ENCODE measurements around the gene SLC22A13.
A peak's percentile ranks its signal among the peaks of the same experiment; 100 is the strongest.

Gene SLC22A13

DNA sequence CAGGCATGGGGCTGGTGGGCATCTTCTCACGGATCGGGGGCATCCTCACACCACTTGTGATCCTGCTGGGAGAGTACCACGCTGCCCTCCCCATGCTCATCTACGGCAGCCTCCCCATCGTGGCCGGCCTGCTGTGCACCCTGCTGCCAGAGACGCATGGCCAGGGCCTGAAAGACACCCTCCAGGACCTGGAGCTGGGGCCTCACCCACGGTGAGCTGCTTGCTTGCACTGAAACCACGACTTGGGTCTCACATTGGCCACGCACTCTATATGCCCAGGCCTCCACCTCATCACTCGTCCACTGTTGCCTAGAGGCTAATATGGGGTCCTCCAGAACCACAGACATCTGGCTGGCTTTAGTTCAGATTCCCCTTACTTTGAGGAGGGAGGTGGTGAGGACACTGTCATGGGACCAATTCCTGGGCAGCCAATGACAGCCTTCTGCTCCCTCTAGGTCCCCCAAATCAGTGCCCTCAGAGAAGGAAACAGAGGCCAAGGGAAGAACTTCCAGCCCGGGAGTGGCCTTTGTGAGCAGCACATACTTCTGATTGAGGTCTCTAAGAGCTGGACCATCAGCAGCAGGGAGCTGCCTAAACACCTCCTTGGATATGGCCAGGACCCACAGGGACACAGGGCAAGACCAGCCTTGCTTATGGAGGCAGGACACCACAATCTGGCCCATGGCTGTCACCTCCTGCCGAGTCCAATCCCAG, 11.5 kb downstream of the SLC22A13 start:
- Histone ChIP-seq H3K4me3 (ENCODE audit: low read depth, low read length) (peak overlapping the region; percentile 49), H3K14ac (ENCODE audit: low read length) (no peak overlapping the region), H3K4ac (ENCODE audit: low read depth, low read length) (no peak overlapping the region), H3K4me1 (ENCODE audit: control insufficient read depth in 1 of 2, insufficient read depth in 2 of 2, low read length in 2 of 2) (no peaks in the 10 kb centered on the region), H2BK12ac (ENCODE audit: low read length) (no peak overlapping the region), H3K79me1 (ENCODE audit: low read length) (no peaks in the 10 kb centered on the region), H3K79me2 (ENCODE audit: control insufficient read depth, insufficient read depth, low read length, poor library complexity) (no peaks in the 10 kb centered on the region), H3K36me3 (ENCODE audit: control insufficient read depth in 1 of 2, insufficient read depth in 2 of 2, low read length in 2 of 2) (peaks cover 0 to 17% of the 10 kb centered on the region in 2 experiments), H3K9me3 (ENCODE audit: insufficient read depth, low read depth, low read length) (peaks cover 3% of the 10 kb centered on the region), H4K12ac (ENCODE audit: low read depth, low read length) (no peak overlapping the region), H3K18ac (ENCODE audit: low read length) (no peak overlapping the region), H4K8ac (ENCODE audit: low read depth, low read length) (no peak overlapping the region), H3K9ac (ENCODE audit: low read length) (no peak overlapping the region), H3K27ac (ENCODE audit: low read depth, low read length) (no peak overlapping the region), H3K4me2 (ENCODE audit: low read length) (no peak overlapping the region), H2AFZ (ENCODE audit: insufficient read depth, low read length, poor library complexity) (no peak overlapping the region), H2AK5ac (ENCODE audit: low read length) (no peak overlapping the region), H4K91ac (ENCODE audit: low read depth, low read length) (no peak overlapping the region), H2BK120ac (ENCODE audit: insufficient read depth, low read length, poor library complexity) (no peak overlapping the region), H3K23ac (ENCODE audit: low read length) (no peak overlapping the region), H3K27me3 (ENCODE audit: insufficient read depth, low read length) (no peaks in the 10 kb centered on the region), H2BK5ac (ENCODE audit: low read depth, low read length, poor library complexity) (no peak overlapping the region)
- no CpG with 5 or more reads among the region's 13 CpGs for WGBS (ENCODE audit: extremely low coverage, insufficient coverage, insufficient read length)
- DNase-seq: no peak

DNA sequence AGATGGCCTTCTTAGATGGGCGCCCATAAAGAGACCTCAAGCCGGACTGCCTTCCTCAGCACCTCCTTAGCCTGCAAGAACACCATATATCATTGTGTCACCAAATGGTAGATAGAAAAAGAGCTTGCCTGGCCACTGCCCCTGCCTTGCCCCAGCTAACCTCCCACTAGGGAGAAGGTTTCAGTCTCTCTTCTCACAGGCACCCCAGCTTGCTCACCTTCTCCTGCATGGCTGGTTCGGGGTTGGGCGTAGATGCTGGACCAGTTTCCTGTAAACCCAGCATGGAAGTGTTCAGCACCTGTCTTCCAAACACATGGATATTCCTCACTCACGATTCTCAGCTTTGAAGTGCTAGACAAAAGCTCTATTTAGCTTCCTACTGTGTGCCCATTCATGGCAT, 13.2 kb downstream of the SLC22A13 start:
- H2AK5ac ChIP-seq (ENCODE audit: low read length): no peak overlapping the region
- H2AFZ ChIP-seq (ENCODE audit: insufficient read depth, low read length, poor library complexity): no peak overlapping the region
- peaks cover 0 to 17% of the 10 kb centered on the region in 2 experiments for H3K36me3 ChIP-seq (ENCODE audit: control insufficient read depth in 1 of 2, insufficient read depth in 2 of 2, low read length in 2 of 2)
- H4K91ac ChIP-seq (ENCODE audit: low read depth, low read length): no peak overlapping the region
- no peak overlapping the region for H4K8ac ChIP-seq (ENCODE audit: low read depth, low read length)
- H3K4me3 ChIP-seq (ENCODE audit: low read depth, low read length): no peak overlapping the region
- no peak overlapping the region for H4K12ac ChIP-seq (ENCODE audit: low read depth, low read length)
- no CpG with 5 or more reads among the region's 5 CpGs for WGBS (ENCODE audit: extremely low coverage, insufficient coverage, insufficient read length)
- no peak overlapping the region for H3K4me2 ChIP-seq (ENCODE audit: low read length)
- no peaks in the 10 kb centered on the region for H3K79me1 ChIP-seq (ENCODE audit: low read length)
- H3K27me3 ChIP-seq (ENCODE audit: insufficient read depth, low read length): no peaks in the 10 kb centered on the region
- no peak overlapping the region for H3K14ac ChIP-seq (ENCODE audit: low read length)
- H3K9ac ChIP-seq (ENCODE audit: low read length): no peak overlapping the region
- H3K9me3 ChIP-seq (ENCODE audit: insufficient read depth, low read depth, low read length): peaks cover 3% of the 10 kb centered on the region
- no peak overlapping the region for H3K23ac ChIP-seq (ENCODE audit: low read length)
- no peaks in the 10 kb centered on the region for H3K79me2 ChIP-seq (ENCODE audit: control insufficient read depth, insufficient read depth, low read length, poor library complexity)
- no peak for DNase-seq
- no peak overlapping the region for H2BK5ac ChIP-seq (ENCODE audit: low read depth, low read length, poor library complexity)
- no peak overlapping the region for H3K4ac ChIP-seq (ENCODE audit: low read depth, low read length)
- H2BK12ac ChIP-seq (ENCODE audit: low read length): no peak overlapping the region
- no peaks in the 10 kb centered on the region for H3K4me1 ChIP-seq (ENCODE audit: control insufficient read depth in 1 of 2, insufficient read depth in 2 of 2, low read length in 2 of 2)
- H3K27ac ChIP-seq (ENCODE audit: low read depth, low read length): no peak overlapping the region
- no peak overlapping the region for H2BK120ac ChIP-seq (ENCODE audit: insufficient read depth, low read length, poor library complexity)
- H3K18ac ChIP-seq (ENCODE audit: low read length): no peak overlapping the region

DNA sequence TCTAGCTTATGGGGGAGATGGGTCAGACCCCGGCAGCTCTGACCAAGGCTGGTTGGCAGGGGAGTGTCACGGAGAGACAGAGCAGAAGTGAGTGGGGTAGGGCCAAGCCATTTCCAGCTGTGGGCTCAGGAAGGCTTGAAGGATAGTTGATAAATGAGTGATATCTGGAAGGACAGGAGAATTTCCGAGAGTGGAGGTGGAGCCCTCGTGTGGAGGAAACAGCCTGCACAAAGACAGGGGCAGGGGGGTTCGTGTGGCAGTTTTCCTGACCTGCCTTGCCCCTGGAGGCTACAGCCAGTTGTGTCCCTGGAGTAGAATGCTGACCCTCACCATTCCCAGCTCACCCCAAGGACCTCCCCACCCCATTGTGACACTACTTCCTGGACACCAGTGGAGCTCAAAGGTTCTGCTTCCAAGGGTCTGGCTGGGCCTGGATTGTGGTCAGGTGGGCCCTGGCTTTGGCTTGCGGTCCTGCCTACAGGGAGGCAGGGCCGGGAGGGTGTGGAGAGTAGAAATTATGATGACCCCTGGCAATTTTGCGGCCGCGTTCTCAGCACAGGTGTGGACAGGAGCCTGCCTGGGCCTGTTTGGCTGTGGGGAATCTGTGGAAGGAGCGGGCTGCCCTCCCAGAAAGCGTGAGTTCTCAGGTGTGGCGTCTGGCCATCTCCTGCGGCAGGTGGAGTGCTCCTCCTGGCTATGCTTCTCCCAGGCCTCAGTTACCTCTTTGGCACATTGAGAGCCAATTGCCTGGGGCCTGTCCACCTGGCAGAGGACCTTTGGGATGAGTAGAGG, 16.5 kb downstream of the SLC22A13 start, which contains the start of gene SLC22A14:
Gene SLC22A14, plus strand, starts transcription at position 400 of the 792 bp plus-strand sequence. CDS start 23,733 bp downstream, outside the sequence.
- Histone ChIP-seq H3K4ac (ENCODE audit: low read depth, low read length) (no peak within 1 kb of the TSS), H2AK5ac (ENCODE audit: low read length) (no peak within 1 kb of the TSS), H4K8ac (ENCODE audit: low read depth, low read length) (no peak within 1 kb of the TSS), H3K23ac (ENCODE audit: low read length) (no peak within 1 kb of the TSS), H3K36me3 (ENCODE audit: control insufficient read depth in 1 of 2, insufficient read depth in 2 of 2, low read length in 2 of 2) (peaks cover 0 to 7% of the 10 kb centered on the region in 2 experiments), H2BK5ac (ENCODE audit: low read depth, low read length, poor library complexity) (no peak within 1 kb of the TSS), H3K9me3 (ENCODE audit: insufficient read depth, low read depth, low read length) (peaks cover 3% of the 10 kb centered on the region), H3K4me3 (ENCODE audit: low read depth, low read length) (no peak within 1 kb of the TSS), H3K4me2 (ENCODE audit: low read length) (no peak within 1 kb of the TSS), H3K4me1 (ENCODE audit: control insufficient read depth in 1 of 2, insufficient read depth in 2 of 2, low read length in 2 of 2) (no peaks in the 10 kb centered on the region), H4K12ac (ENCODE audit: low read depth, low read length) (no peak within 1 kb of the TSS), H2BK120ac (ENCODE audit: insufficient read depth, low read length, poor library complexity) (no peak within 1 kb of the TSS), H3K9ac (ENCODE audit: low read length) (no peak within 1 kb of the TSS), H3K79me1 (ENCODE audit: low read length) (no peaks in the 10 kb centered on the region), H3K18ac (ENCODE audit: low read length) (no peak within 1 kb of the TSS), H3K27ac (ENCODE audit: low read depth, low read length) (no peak within 1 kb of the TSS), H3K14ac (ENCODE audit: low read length) (no peak within 1 kb of the TSS), H2BK12ac (ENCODE audit: low read length) (no peak within 1 kb of the TSS), H4K91ac (ENCODE audit: low read depth, low read length) (no peak within 1 kb of the TSS), H3K27me3 (ENCODE audit: insufficient read depth, low read length) (no peaks in the 10 kb centered on the region), H2AFZ (ENCODE audit: insufficient read depth, low read length, poor library complexity) (no peak within 1 kb of the TSS), H3K79me2 (ENCODE audit: control insufficient read depth, insufficient read depth, low read length, poor library complexity) (no peaks in the 10 kb centered on the region)
- DNase-seq: peak in 1 of 2 donors; percentile 29
- WGBS (ENCODE audit: extremely low coverage, insufficient coverage, insufficient read length): no CpG with 5 or more reads among the region's 14 CpGs

DNA sequence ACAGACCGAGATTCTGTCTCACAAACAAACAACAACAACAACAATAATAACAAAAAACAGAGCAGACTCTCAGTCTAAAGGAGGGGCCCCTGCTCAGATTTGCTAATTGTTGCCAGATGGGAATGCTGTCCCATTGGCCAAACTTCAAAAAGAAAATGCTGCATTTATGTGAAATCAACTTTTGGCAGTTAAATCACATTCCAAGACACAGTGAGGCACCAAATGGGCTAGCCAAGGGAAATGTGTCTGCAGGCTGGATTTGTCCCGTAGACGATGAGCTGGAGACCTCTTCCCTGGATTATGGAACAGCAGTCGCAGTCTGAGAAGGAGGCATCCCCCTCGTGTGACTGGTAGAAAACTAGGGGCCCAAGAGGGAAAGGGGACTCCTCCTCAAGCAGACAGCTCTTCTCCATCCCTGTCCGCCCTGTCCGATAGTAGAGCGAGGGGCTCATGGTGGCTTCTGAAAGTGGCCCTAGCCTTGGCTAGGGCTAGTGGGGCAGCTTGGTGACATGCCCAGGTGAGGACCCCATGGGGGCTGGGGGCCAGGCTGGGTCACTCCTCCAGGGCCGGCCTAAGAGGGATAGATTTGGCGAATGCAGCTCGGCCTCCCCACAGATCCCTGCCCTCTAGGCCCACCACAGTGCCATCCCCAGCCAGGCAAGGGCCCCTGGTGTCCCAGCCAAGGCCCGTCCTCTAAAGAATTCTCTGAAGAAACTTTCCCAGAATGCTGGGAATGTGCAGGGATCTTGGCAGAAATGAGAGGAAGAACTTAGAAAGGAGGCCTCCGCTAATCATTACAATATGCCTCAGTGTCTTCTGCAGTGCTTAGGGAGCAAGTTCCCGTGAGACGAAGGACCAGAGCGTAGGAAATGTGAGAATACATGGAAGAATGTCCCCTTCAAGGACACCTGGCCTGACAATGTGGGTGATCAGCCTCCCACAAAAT, 18.5 kb downstream of the SLC22A13 start:
- Histone ChIP-seq H2BK120ac (ENCODE audit: insufficient read depth, low read length, poor library complexity) (no peak overlapping the region), H3K9me3 (ENCODE audit: insufficient read depth, low read depth, low read length) (no peaks in the 10 kb centered on the region), H2BK12ac (ENCODE audit: low read length) (no peak overlapping the region), H3K27me3 (ENCODE audit: insufficient read depth, low read length) (no peaks in the 10 kb centered on the region), H3K4me1 (ENCODE audit: control insufficient read depth in 1 of 2, insufficient read depth in 2 of 2, low read length in 2 of 2) (no peaks in the 10 kb centered on the region), H3K14ac (ENCODE audit: low read length) (no peak overlapping the region), H2AK5ac (ENCODE audit: low read length) (no peak overlapping the region), H3K18ac (ENCODE audit: low read length) (no peak overlapping the region), H3K36me3 (ENCODE audit: control insufficient read depth in 1 of 2, insufficient read depth in 2 of 2, low read length in 2 of 2) (no peaks in the 10 kb centered on the region), H3K4me2 (ENCODE audit: low read length) (no peak overlapping the region), H4K91ac (ENCODE audit: low read depth, low read length) (no peak overlapping the region), H2AFZ (ENCODE audit: insufficient read depth, low read length, poor library complexity) (no peak overlapping the region), H4K8ac (ENCODE audit: low read depth, low read length) (no peak overlapping the region), H3K9ac (ENCODE audit: low read length) (no peak overlapping the region), H2BK5ac (ENCODE audit: low read depth, low read length, poor library complexity) (no peak overlapping the region), H3K4ac (ENCODE audit: low read depth, low read length) (no peak overlapping the region), H3K79me2 (ENCODE audit: control insufficient read depth, insufficient read depth, low read length, poor library complexity) (no peaks in the 10 kb centered on the region), H3K27ac (ENCODE audit: low read depth, low read length) (no peak overlapping the region), H3K4me3 (ENCODE audit: low read depth, low read length) (no peak overlapping the region), H4K12ac (ENCODE audit: low read depth, low read length) (no peak overlapping the region), H3K79me1 (ENCODE audit: low read length) (no peaks in the 10 kb centered on the region), H3K23ac (ENCODE audit: low read length) (no peak overlapping the region)
- no peak for DNase-seq
- no CpG with 5 or more reads among the region's 16 CpGs for WGBS (ENCODE audit: extremely low coverage, insufficient coverage, insufficient read length)
